ENCODE measurements around the gene PPP1CA.

Gene PPP1CA

DNA sequence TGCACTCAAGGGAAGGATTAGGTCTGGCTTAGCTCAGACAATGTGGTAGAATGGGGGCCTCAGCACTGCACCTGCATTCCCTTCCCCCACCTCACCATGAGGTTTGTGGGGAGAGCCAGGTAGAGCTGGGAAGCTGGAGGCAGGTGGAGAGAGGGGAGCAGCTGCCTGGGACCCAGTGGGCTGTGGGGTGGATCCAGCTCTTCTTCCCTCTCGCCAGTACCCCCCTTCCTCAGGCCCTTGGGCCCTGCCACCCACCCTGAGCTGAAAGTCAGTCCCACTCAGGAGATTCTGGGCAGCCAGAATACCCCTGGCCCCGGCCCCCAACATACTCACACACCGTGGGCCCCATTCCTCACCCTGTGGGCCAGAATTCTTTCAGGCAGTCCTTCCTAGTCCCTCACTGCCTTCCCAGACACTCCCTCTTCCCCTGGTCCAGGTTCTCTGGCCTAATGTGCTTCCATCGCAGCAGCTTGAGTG, 45.2 kb downstream of the PPP1CA start:
- DNase-seq (ENCODE audit: low read depth, low spot score), result no peak
- TF ChIP-seq EZH2 (IDR thresholded peaks at IDR 0.05) (no peak), FOXP2 (optimal IDR thresholded peaks at IDR 0.05; ENCODE audit: control extremely low read depth, extremely low read length, insufficient read depth) (no peak), POLR2AphosphoS5 (IDR thresholded peaks at IDR 0.05; ENCODE audit: borderline replicate concordance, low read depth, low read length) (no peak)
- Histone ChIP-seq H3K27ac (no peak overlapping the region), H3K9ac (ENCODE audit: insufficient read length) (no peak overlapping the region), H3K36me3 (ENCODE audit: insufficient read depth, low read length) (no peaks in the 10 kb centered on the region), H3K9me3 (ENCODE audit: low read depth, low read length) (no peaks in the 10 kb centered on the region), H3K4me3 (no peak overlapping the region)

DNA sequence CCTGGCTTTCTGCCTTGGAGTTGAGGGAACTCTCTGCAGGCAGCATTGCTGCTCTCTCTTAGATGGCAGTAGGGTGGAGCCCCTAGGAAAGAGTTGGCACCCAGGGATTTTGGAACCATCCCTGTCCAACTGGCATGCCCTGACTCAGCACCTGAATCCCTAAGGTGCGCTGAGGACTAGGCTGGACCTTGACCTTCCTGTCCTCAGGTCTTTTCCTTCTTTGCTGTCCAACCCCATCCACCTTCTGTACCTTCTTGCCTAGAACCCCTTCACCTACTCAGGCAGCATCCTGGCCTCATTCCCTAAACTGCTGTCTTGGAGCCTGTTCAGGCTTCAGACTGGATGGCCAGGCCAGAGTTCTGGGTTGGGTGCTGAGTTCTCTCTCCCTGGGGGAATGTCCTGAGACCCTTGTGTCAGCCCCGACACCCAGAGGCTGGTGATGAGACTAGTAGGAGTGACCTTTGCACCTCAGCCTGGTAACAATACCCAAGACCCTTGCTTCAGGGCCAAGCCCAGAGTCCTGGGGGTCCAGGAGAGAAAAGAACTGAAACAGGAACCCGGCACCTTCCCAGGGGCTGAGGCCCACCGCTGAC, 45.8 kb downstream of the PPP1CA start:
- no peak overlapping the region for H3K9ac ChIP-seq (ENCODE audit: insufficient read length)
- no peak overlapping the region for H3K4me3 ChIP-seq

DNA sequence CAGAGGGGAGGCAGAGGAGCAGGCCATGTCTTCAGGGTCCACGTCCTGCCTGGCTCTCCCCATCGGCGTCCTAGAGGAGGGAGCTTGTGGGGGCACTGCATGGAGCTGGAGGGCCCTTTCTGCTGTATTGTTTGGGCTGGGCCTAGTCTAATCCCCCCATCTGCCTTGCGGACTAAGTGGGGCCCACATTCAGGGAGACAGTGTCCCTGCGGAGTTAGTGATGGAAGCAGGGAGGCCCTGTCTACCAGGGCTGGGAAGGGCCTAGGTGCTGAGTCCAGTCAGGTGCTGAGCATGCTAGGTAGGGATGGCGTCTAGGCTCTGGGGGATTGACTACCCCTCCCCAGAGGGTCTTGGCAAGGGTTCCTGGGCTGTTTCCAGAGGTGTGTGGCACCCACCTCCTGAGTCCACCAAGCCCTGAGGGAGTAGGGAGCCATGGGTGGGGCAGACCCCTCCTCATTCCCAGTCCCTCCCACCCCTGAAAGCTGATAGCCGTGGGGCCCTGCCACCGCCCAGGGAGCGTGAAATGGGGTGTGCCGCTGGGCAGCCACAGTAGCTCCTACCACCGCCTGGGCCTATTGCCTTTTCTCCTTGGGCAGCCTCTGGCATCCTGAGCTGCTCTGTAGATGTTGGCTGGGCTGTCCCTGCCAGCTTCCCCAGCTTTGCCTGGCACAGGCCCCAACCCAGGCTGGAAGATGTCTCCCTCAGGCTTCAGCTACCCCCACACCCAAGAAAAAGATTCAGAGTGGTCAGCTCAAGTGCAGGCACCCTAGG, 46.5 kb downstream of the PPP1CA start:
- TF ChIP-seq POLR2AphosphoS5 (IDR thresholded peaks at IDR 0.05; ENCODE audit: borderline replicate concordance, low read depth, low read length), result no peak
- TF ChIP-seq FOXP2 (optimal IDR thresholded peaks at IDR 0.05; ENCODE audit: control extremely low read depth, extremely low read length, insufficient read depth), result no peak
- TF ChIP-seq EZH2 (IDR thresholded peaks at IDR 0.05), result no peak
- H3K4me3 ChIP-seq, result no peak overlapping the region
- no peak overlapping the region for H3K27ac ChIP-seq
- no peaks in the 10 kb centered on the region for H3K36me3 ChIP-seq (ENCODE audit: insufficient read depth, low read length)
- no peaks in the 10 kb centered on the region for H3K9me3 ChIP-seq (ENCODE audit: low read depth, low read length)
- H3K9ac ChIP-seq (ENCODE audit: insufficient read length), result no peak overlapping the region
- DNase-seq (ENCODE audit: low read depth, low spot score), result no peak

More for the DNA sequence above, 45.8 kb downstream of the PPP1CA start:
- H3K9me3 ChIP-seq (ENCODE audit: low read depth, low read length), result no peaks in the 10 kb centered on the region
- H3K27ac ChIP-seq, result no peak overlapping the region
- H3K36me3 ChIP-seq (ENCODE audit: insufficient read depth, low read length), result no peaks in the 10 kb centered on the region
- no peak for DNase-seq (ENCODE audit: low read depth, low spot score)
- no peak for TF ChIP-seq POLR2AphosphoS5 (IDR thresholded peaks at IDR 0.05; ENCODE audit: borderline replicate concordance, low read depth, low read length)

DNA sequence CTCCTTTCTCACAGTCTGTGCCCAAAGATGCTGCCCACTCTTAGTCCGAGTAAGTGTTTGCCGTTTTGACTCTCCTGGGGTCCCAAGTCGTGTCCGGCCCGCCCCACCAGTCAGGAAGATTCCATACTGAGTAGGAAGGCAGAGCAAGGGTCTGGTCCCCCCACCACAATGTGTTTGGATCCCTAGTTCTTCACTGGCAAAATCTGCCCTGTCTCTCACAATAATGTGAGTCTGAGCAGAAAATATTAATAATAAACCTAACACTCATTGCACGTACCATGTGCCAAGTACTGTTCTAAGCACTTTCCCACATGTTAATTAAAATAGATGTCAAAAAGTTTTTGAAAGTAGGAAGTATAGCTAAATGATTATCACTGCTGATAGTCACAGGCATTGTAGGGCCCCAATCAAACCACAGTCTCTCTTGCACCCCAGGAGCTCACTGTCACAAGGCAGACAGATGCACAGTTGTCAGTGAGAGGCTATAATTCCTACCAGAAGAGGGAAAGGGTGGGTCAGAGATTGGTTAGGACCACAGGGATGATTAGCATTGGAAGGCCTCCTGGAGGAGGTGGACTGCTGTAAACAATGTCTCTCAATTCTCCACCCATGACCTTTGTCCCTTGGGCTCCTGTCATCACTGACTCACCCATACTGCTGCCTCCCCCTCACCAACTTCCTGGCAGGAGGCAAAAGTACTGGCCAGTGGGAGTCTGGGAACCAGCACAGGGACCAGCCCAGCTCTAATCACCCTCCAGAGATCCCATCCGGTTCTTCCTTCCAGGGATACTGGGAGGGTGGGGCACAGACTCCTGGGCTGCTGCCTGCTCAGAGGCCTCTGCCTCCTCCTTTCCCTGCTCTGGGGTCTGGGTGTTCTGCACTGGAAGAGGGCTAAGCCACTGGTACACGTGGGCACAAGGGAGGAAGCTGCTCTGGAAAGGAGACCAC, 47.3 kb downstream of the PPP1CA start:
- DNase-seq (ENCODE audit: low read depth, low spot score), result no peak
- TF ChIP-seq EZH2 (IDR thresholded peaks at IDR 0.05) (no peak), POLR2AphosphoS5 (IDR thresholded peaks at IDR 0.05; ENCODE audit: borderline replicate concordance, low read depth, low read length) (no peak), FOXP2 (optimal IDR thresholded peaks at IDR 0.05; ENCODE audit: control extremely low read depth, extremely low read length, insufficient read depth) (no peak)

DNA sequence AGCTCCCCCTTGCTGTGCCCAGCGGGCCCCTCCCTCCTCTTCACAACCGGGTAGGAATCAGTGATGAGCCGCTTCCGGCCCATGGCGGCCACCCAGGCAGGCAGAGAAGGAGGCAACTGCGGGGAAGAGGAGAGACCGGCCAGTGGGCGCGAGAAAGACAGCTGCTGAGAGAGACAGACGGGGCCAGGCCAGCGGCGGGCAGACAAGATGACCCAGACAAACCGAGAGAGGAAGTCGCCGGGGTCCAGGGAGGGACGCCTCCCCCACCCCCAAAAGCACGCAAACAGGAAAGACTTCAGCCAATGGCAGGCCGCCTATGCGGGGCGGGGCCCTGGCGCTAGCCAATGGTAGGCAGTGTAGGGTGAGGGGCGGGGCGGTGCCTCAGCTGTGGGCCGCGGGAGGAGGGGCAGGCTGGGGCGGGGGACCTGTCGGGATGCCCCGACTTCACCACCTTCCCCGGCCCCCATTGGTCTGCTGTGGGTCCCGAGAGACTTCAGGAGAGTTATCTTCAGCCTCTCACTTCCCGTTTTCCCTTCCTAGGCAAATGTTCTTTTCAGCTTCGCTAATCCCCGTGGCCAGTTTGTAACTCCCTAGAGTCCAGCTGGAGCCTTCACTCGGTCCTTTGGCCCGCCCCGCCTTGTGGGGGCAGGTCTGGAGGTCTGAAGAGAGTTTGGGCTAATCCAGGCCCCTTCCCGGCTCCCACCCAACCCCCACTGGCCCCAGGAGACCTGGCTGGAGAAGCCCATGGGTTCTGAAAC, 48.2 kb downstream of the PPP1CA start, which contains the start of gene POLD4:
Gene POLD4, minus strand, starts transcription at position 230 of the 758 bp plus-strand sequence. Its CDS starts 147 bp downstream, at position 83.
- Histone ChIP-seq H3K9me3 (ENCODE audit: low read depth, low read length) (no peaks in the 10 kb centered on the region), H3K4me3 (peak within 1 kb of the TSS; percentile 87), H3K36me3 (ENCODE audit: insufficient read depth, low read length) (no peaks in the 10 kb centered on the region), H3K9ac (ENCODE audit: insufficient read length) (peak within 1 kb of the TSS; percentile 64), H3K27ac (peak within 1 kb of the TSS; percentile 62)
- no peak for TF ChIP-seq EZH2 (IDR thresholded peaks at IDR 0.05)
- TF ChIP-seq FOXP2 (optimal IDR thresholded peaks at IDR 0.05; ENCODE audit: control extremely low read depth, extremely low read length, insufficient read depth), result no peak
- TF ChIP-seq POLR2AphosphoS5 (IDR thresholded peaks at IDR 0.05; ENCODE audit: borderline replicate concordance, low read depth, low read length), result no peak
- DNase-seq (ENCODE audit: low read depth, low spot score), result no peak

More for the DNA sequence above, 47.3 kb downstream of the PPP1CA start:
- no peaks in the 10 kb centered on the region for H3K36me3 ChIP-seq (ENCODE audit: insufficient read depth, low read length)
- H3K27ac ChIP-seq, result peak overlapping the region; percentile 62
- peak overlapping the region; percentile 35 for H3K9ac ChIP-seq (ENCODE audit: insufficient read length)
- peak overlapping the region; percentile 87 for H3K4me3 ChIP-seq
- no peaks in the 10 kb centered on the region for H3K9me3 ChIP-seq (ENCODE audit: low read depth, low read length)

DNA sequence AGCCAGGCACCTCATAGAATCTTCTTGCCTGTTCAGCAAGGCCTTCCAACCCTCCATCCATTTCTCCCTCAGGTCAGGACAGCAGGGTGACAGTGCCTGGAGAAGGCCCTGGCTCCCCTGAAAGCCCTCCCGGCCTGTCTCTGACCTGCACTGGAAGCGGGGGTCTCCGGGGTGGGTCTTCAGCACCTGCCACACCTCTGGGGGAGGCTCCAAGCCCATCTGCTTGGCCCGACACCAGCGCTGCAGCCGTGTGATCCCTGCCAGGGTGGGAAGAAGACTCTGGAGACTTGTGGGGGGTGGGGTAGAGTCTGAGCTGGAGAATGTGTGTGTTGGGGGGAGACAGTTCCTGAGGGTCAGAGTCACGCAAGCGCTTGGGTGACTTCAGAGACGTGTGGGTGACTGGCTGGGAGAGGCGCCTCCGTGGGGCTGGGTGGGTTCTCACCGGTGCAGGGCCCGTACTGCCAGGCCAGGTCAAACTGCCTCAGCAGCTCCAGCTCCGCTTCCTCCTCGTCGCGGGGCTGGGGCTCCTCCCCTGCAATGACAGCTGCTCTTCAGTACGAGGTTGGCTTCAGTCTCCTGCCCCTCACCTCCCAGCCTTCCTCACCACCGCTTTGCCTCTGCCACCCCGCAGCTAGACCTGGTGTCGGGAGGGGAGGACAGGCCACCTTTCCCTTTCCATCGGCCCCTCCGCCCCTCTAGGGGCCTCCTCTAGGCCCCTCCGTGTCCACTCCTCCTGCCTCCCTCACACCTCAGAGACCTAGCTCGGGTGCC, 48.9 kb downstream of the PPP1CA start:
- H3K9me3 ChIP-seq (ENCODE audit: low read depth, low read length), result no peaks in the 10 kb centered on the region
- peak overlapping the region; percentile 64 for H3K9ac ChIP-seq (ENCODE audit: insufficient read length)
- no peak for TF ChIP-seq POLR2AphosphoS5 (IDR thresholded peaks at IDR 0.05; ENCODE audit: borderline replicate concordance, low read depth, low read length)
- no peak for TF ChIP-seq EZH2 (IDR thresholded peaks at IDR 0.05)
- H3K36me3 ChIP-seq (ENCODE audit: insufficient read depth, low read length), result no peaks in the 10 kb centered on the region
- H3K27ac ChIP-seq, result peak overlapping the region; percentile 29; the same call in 1 of the 2 replicates
- DNase-seq (ENCODE audit: low read depth, low spot score), result no peak
- peak overlapping the region; percentile 87 for H3K4me3 ChIP-seq
